SW 1271 (cell line): ENCODE results near the gene TLCD4.

ENCODE experiments used
- DNase-seq, 2 experiments: peaks; one replicate each; lab custom pipeline; 2025; lab: John Stamatoyannopoulos, UW

TLCD4 gene

DNA sequence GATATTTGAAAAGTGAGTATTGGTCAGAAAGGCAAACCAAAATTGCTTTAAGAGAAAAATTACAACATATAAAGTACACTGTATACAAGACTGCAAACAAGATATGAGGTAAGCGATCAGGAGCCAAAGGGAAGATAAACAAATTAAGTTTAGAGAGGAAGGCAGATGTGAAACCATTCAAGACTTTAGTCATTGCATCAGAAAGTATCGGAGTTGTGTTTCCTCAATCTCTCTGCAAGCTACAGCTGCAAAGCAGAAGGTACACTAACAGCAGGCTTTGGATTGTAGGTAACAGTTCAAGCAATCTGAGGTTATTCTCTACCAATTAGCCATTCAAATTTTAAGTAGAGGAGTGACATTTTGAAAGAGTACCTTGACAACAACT is 21.3 kb upstream of the TLCD4 start:
- no peak for DNase-seq

DNA sequence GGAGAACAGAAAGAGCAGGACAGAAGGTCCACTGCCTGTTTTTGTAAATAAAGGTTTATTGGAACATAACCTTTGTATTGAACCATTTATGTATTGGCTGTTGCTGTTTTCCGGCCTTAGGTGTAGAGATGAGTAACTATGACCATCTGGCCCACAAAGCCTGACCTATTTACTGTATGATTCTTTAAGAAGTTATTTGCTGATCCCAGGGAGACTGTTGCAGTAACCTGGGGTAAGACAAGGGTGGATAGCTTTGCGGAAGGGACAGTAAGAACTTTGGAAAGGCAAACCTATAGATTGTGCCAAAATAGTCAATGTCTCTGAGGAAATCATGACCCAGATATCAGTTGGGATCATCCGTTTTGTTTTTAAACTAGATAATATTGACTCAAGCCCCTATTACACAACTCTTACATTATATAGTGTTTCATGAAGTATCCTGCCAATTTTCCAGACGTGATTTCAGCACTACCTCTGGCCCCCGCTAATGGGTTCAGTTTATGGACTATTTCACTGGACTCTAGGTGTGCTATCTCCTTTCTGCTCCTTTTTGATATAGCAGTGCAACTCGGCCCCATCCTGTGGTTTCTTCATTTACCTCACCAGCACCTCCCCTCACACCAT is 20.8 kb upstream of the TLCD4 start:
- no peak for DNase-seq

DNA sequence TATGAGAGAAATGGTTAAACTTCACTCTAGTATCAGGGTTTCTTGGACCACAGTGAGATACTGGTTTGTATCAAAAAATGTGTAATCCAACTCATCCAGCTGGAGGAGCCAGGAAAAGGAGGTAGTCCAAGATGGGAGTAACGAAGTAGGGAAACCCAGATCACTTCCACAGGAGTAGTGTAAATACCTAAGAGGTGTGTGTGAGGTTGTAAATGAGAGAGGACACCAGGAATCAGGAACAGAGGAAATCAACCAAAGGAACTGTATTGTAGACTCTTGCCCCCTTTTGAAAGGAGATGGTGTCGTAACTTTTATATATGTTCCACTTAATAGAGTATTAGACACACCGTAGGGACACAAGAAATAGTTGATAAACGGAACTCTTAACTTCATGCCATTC is 19.7 kb upstream of the TLCD4 start:
- no peak for DNase-seq

DNA sequence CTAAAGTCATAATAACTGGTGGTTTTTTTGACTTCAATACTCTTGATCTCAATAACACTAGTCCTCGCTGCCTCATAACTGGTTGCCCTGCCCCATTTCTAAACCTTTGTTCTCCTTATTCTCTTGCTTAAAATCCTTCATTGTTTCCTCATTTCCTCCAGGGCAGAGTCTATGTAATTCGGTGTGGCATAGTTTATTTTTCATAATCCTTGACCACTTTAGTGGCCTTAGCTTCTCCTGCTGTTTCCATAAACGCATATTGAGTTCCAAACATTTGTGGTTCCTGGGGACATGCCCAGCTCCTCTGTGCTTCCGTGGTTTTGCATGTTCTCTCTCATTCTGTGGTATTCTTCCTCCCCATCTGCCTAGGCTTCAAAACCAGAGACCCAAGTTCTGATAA is 19.0 kb upstream of the TLCD4 start:
- DNase-seq, result no peak

DNA sequence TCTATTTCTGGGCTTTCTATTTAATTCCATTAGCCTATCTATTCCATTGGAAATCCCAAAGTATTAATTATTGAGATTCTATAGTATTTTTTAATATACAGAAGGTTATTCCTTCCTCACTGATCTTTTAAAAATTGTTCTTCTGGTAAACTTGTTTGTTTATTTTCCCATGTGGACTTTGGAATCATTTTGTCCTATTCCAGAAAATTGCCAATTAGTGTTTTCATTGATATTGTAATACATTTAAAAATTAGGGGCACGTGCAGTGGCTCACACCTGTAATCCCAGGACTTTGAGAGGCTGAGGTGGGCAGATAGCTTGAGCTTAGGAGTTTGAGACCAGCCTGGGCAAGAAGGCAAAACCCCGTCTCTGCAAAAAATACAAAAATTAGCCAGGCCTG is 8.4 kb upstream of the TLCD4 start:
- no peak for DNase-seq

DNA sequence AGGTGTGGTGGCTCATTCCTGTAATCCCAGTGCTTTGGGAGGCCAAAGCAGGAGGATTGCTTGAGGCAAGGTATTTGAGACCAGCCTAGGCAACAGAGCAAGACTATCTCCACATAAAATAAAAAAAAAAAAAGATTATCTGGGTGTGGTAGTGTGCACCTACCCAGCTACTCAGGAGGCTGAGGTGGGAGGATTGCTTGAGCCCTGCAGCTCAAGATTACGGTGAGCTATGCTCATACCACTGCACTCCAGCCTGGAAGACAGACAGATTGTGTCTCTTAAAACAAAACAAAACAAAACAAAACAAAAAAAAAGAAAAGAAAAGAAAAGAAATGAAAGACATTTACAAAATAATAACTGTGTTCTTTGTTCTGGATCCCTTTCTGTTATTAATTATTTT is 6.1 kb upstream of the TLCD4 start:
- no peak for DNase-seq

DNA sequence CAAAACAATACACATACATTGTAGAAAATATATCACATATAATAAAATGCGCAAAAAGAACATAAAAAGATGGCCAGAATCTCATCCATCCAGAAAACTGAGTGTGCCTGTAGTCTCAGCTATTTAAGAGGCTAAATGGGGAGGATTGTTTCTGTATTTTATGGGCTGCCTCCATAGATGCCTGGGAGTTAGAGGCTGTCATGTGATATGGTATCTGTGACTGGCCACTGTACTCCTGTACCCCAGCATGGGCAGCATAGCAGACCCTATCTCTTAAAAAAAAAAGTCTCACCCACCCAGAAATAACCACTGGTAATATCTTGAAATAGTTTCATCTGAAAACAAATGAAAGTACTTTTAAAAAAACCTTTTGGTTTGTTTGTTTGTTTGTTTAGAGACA is 3.5 kb upstream of the TLCD4 start:
- DNase-seq, result no peak

DNA sequence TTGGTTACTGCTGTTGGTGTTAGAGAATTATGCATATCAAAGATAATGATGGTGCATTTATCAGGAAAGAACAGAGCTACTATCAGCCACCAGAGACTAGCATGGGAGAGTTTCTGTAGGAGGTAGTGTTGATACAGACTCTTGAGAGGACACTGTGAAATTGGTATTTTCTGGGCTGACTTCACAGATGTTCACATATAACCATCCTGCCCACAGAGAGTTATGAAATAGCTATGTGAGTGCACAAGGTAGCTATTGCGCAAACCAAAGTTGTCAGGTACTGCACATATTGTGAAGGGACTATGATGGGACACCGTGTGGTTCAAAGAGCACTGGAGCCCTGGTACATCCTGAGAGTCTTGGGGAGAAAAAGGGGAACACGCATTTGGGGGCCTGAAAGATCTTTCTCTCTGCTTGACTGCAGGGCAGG is 1.4 kb upstream of the TLCD4 start:
- no peak for DNase-seq

DNA sequence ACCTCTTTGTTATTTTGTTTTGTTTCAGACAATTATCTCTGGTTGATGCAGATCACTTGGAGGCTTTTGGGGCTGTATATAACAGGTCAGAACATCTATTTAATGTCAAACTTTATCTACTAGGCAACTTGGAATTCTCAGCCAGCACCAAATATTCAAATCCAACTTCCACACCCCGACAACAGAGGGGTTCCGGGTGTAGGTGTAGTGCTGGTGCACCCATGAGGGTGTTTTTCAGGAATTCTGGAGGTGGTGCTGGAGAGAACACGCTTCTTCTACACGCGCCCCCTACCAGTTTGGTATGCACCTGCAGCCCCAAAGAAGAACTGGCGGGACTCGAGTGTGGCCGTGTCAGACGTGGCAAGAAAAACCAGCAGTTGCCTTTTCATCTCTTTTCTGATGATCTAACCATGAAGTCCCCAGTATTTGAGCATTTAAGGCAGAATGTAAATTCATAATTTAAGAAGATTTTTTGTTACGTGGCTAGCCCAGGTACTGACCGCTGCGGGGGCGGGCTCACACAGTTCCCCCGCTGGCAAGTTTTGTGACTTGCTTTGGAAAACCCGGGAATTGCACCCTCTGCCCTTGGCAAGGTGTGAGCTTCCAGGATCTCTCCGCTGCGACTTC is 462 bp upstream of the TLCD4 start:
- peak; percentile 22 to 54 for DNase-seq

DNA sequence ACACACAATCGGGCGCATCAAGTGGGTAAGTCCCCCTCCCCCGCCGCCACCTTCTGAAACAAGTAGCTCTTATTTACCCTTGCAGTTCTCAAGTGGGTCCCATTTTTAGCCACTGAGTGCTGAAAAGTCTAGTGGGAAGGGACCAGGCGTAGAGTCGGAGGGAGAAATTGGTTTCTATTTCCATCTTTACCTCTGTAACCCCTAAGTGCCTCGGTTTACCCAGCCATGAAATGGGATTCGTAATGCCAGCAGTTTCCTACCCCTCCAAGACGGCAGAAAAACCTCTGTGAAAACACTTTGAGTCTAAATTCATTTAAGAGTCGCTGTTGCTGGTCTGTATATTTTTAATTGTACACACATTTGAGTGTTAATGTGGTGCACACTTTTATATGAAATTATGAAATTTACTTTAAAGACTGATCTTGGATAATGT is 928 bp downstream of the TLCD4 start:
- no peak for DNase-seq

DNA sequence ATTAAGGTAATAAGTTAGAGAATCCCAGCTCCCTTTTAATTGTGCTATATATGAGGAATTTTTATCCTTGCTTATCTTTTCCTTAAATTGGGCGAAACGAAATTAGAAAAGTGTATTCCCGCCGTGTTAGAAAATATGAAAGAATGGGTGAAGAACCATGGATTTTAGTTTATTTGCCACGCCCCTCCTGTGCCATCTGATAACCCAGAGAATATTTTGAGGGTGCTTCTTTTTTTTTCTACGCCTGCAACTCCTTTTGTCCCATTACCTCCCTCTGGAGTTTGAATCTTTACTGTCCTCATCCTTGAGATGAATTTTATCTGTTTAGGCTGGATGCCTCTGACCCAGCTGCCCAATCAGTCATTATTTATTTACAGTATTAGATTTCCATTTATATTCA is 1.6 kb downstream of the TLCD4 start:
- DNase-seq, result no peak

DNA sequence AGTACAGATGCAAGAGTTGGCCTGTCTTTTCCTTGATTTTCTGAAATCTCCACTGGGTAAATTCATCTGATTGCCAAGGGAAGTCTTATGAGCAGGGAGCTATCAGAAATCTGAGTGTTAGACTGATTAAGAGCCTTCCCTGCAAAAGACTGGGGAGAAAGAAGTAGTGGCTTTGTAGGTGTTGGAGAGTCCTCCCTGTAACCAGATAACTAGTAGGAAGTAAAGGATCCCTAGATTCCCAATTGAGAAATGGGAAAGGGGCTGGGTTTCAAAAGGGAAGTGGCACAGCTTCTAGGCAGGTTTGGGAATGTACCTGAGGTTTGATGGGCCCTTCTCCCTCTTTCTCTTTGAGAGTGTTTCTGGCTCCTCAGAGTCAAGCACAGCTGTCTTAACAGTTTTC is 2.1 kb downstream of the TLCD4 start:
- no peak for DNase-seq

DNA sequence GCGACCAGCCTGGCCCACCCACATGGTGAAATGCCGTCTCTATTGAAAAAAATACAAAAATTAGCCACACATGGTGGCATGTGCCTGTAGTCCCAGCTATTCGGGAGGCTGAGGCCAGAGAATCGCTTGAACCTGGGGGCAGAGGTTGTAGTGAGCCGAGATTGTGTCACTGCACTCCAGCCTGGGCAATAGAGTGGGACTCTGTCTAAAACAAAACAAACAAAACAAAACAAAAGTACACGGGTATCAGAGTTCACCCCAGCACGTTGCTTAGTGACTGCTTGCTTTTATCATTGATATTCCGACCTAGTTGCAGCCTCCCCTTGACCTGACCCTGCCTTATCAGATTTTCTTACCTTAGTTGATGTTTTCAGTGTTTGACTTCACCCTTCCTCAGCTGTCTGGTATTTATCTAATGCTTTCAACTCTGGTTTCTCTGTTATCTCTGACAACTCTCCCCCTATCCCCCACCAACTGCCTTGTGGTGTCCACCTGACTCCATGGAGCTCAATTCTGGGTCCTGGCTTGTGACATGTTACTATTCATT is 5.1 kb downstream of the TLCD4 start:
- no peak for DNase-seq

DNA sequence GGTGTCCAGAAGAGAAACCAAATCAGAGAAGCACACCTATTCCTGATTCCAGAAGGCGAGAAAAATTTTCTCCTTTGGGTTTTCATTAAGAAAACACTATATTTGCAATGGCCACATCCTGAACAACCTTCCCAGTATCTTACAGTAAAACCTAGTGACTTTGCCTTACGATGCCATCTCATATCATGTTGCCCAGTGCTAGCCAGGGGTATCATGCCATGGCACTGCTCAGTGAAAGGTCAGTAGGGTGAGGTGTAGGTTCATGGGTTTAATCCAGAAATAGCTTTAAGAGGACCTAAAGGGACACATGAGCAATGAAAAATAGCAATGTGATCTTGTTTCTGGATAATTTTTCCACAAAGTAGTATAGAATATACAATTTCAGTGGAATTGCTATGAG is 7.2 kb downstream of the TLCD4 start:
- DNase-seq, result no peak

DNA sequence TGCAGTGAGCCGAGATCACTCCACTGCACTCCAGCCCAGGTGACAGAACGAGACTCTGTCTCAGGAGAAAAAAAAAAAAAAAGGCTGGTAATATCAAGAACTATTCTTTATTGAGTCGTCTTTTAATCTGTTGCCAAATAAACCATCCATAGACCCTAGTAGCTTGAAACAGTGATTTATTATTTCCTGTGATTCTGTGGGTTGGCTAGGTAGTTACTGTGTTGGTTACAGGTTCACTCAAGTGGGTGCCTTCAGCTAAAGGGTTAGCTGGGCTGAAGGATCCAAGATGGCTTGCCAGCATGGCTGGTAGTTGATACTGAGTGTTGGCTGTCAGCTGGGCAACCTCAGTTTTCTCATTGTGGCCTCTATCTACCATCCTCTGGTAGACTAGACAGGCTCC is 9.2 kb downstream of the TLCD4 start:
- DNase-seq, result no peak

DNA sequence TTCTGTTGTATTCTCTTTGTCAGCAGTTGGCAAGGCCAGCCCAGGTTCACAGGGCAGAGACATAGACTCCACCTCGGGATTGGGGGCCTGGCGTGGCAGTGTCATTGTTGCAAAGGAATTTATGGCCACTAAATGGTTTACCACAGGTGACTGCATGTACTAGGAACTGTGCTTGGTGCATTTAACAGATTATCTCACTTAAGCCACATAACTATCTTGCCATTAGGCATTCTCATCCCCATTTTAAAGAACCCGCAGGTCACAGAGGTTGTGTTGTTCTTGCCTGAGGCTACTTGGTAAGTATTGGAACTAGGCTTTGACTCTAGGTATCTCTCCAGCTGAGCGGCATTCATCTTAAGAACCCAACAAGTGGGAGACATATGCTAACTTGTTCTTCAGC is 9.7 kb downstream of the TLCD4 start:
- DNase-seq, result no peak

DNA sequence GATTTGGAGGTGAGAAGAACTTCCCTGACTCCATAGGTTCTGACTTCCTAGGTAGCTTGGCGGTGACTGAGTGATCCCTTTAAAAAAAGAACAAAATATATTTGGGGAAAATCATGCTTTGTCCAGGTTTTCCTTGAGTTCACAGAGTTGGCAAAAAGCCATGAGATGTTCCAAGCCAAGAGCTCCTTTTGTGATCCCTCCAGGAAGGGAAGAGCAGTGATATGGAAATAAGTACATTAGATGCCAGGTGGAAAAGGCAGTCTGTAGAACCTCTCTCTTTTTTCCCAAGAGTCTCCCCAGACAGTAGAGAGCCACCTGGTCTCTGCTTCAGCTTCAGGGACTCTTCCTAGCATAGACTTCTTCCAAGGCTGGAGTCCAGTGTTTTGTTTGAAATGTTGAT is 10.2 kb downstream of the TLCD4 start:
- no peak for DNase-seq

DNA sequence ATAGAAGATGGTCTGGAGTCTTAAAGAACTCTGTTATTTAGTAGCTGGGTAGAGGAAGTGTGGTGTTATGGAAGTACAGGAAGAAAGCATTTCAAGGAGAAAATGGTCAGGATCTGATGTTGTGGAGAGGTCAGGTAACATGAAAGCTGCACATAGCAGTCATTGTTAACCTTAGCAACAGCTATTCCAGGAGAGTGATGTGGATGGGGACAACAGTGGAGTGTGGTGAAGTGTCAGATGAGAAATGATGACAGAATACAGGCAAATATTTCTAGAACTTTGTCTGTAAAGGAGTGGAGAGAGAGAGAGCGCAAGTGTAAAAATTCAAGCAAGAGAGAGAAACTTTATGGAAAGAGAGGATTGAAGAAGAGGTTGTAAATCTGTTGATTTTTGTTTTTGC is 15.6 kb downstream of the TLCD4 start:
- DNase-seq, result no peak

DNA sequence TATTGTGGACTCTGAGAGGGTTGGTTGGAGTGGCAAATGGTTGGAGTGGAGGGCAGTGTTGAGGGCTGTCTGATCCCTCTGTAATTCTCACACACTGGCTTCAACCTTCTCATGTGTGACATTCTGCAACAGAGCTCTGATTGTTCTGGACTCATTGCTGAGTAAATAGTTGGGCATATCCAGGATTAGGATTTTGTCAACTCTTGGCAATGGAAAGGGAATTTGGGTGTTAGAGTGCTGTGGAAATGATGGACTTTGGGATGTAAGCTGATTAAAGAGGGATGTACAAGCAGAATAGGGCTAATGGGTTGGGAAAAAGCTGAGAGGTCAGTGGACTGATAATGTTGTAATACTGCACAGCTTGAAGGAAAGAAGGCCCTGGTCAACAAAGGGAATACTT is 16.5 kb downstream of the TLCD4 start:
- DNase-seq, result no peak

DNA sequence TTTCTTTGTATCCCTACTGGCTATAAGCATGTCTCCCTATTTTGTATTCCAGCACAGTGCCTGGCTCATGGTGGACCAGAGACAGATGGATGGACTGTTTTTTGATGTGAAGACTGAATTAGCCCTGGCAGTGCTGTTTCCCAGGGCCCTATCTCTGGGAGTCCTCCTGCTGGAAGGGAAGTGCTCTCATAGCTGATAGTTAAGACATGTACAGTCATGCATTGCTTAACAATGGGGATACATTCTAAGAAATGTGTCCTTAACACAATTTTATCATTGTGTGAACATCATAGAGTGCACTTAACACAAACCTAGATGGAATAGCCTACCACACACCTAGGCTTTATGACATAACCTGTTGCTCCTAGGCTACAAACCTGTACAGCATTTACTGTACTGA is 21.1 kb downstream of the TLCD4 start:
- no peak for DNase-seq

DNA sequence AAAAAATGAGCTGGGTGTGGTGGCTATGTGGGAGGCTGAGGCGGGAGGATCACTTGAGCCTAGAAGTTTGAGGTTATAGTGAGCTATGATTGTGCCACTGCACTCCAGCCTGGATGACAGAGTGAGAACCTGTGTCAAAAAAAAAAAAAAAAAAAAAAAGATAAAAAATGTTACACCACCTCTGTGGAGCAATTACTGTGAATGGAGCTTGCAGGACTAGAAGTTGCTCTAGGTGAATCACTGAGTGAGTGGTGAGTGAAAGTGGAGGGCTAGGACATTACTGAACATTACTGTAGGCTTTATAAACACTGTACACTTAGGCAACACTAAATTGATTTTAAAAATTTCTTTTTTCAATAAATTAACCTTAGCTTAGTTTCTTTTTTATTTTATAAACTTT is 21.9 kb downstream of the TLCD4 start:
- no peak for DNase-seq

DNA sequence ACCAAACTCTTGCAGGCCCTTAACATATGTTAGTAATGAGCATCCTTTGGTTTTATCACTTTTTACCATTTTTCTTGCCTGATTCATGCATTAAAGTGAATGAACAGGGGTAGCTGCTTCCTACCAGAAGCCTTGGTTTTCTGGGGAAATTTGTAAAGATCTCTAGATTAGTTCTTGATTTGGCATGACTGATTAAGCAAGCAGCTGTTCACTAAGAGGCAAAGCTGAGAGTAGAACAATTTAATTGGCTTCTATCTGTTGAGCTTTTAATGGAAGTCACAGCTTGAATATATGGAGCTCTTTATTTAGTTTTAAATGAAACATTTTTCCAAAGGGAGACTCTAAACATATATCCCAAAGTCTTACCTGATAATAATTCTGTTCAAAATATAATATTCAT is 23.6 kb downstream of the TLCD4 start:
- no peak for DNase-seq

DNA sequence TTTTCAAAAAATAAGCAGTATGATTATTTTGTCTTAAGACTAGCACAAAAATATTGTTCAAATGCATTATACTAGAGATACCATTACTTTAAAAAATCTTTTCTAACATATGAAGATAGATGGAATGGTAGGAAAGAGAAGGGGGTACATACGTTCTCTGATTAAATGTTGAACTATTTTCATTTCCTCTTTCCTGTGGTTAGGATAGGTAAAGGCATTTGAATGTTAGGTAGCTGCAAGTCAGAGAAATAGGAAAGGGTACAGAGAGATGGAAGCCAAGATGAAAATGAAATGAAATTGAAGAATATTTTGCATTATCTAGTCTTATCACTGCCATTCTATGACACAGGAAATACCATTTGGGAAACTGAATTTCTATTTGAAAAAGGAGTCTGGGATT is 28.3 kb downstream of the TLCD4 start:
- DNase-seq, result no peak

DNA sequence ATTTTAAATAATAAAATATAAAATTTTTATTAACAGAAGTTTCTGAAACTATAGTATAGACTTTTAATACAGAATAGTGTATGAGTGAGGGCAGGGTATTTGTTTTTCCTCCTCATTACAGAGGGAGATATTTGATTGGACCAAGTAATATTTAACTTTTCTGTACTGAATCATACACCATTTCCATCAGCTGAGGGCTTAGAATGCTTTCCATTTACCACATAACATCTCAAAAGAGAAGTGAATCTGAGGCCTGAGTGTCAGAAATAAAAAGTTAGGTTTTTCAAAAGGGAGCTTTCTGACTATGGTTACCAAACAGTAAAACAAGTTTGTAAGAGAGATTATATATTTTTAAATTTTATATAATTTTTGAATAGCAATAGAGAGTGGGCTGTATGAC is 29.5 kb downstream of the TLCD4 start:
- no peak for DNase-seq
